Neuron (in vitro differentiated cells): ENCODE measurements around the gene VWDE.
"Not testable (repeated sequence)": the region's sequence is repeated elsewhere in the genome, so short reads cannot be mapped to it uniquely, and the experiment has no call there.

Source experiments
- H2AFZ ChIP-seq: one replicate; pipeline ENCODE4 v1.6.1; 2013; ENCODE audit warnings: low read depth, mild to moderate bottlenecking, inconsistent platforms, low read length, moderate library complexity
- H3K27me3 ChIP-seq: one replicate; pipeline ENCODE4 v1.6.1; 2013; ENCODE audit warnings: low read length; ENCODE audit not compliant: insufficient read depth
- H3K36me3 ChIP-seq: one replicate; pipeline ENCODE4 v1.6.1; 2013; ENCODE audit warnings: low read length; ENCODE audit not compliant: insufficient read depth
- H3K4me1 ChIP-seq: one replicate; pipeline ENCODE4 v1.6.1; 2013; ENCODE audit warnings: low read length; ENCODE audit not compliant: insufficient read depth
- H3K4me3 ChIP-seq: 2 replicates; pipeline ENCODE4 v1.5.1; 2013; ENCODE audit warnings: mild to moderate bottlenecking, low read length, moderate library complexity
- H3K9me3 ChIP-seq: one replicate; pipeline ENCODE4 v1.6.1; 2013; ENCODE audit warnings: low read length

The VWDE gene

DNA sequence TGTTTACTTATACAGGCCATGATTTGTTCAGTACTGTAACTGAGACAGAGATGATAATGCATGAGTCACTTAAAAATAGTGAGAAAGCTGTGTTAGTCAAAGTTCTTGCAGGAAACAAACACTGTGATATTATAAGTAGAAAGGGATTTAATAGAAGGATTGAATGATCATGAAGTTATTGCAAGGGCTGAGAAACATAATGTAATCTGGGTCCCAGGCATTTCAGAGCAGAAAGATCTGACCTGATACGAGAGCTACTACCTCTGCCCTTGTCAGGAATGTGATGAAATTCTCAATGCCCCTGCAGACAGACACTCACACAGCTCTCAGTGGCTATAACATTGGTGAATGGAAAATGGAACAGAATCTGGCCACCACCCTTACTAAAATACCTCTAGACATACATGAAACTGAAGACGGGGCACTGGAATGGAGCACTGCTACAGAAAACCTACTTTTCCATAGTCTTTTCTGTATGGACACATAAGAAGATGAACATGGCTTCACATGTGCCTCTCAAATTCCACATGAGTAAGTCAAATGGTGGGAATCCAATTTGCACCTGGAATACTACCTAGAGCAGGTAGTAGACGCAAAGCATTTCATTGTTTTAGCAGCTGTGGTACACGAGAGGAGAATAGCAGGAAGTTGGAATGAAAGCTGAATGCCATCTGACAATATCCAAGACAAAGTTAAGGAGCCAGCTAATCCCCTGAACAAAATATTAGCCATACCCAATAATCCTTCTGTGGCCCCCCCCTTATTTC is 19.1 kb upstream of the VWDE start:
- H3K9me3 ChIP-seq: no peaks in the 10 kb centered on the region
- no peaks in the 10 kb centered on the region for H3K36me3 ChIP-seq
- H3K4me3 ChIP-seq: no peak overlapping the region
- peaks cover 2% of the 10 kb centered on the region for H3K27me3 ChIP-seq
- no peak overlapping the region for H2AFZ ChIP-seq
- no peaks in the 10 kb centered on the region for H3K4me1 ChIP-seq

- Histone ChIP-seq H3K9me3 (no peaks in the 10 kb centered on the region), H3K36me3 (no peaks in the 10 kb centered on the region), H2AFZ (no peak overlapping the region), H3K4me1 (no peaks in the 10 kb centered on the region), H3K27me3 (peaks cover 2% of the 10 kb centered on the region), H3K4me3 (no peak overlapping the region)
Measured at GRCh38 chr7:12418452-12418851, 14.8 kb upstream of the VWDE start.

GRCh38 chr7:12415072-12415471 is 11.4 kb upstream of the VWDE start:
- Histone ChIP-seq H3K4me3 (no peak overlapping the region), H3K36me3 (no peaks in the 10 kb centered on the region), H3K9me3 (no peaks in the 10 kb centered on the region), H2AFZ (no peak overlapping the region), H3K4me1 (no peaks in the 10 kb centered on the region), H3K27me3 (no peaks in the 10 kb centered on the region)

GRCh38 chr7:12412407-12412806 is 8.7 kb upstream of the VWDE start:
- no peaks in the 10 kb centered on the region for H3K4me1 ChIP-seq
- H2AFZ ChIP-seq: no peak overlapping the region
- H3K4me3 ChIP-seq: no peak overlapping the region
- H3K9me3 ChIP-seq: peaks cover 2% of the 10 kb centered on the region
- no peaks in the 10 kb centered on the region for H3K36me3 ChIP-seq
- H3K27me3 ChIP-seq: no peaks in the 10 kb centered on the region

DNA sequence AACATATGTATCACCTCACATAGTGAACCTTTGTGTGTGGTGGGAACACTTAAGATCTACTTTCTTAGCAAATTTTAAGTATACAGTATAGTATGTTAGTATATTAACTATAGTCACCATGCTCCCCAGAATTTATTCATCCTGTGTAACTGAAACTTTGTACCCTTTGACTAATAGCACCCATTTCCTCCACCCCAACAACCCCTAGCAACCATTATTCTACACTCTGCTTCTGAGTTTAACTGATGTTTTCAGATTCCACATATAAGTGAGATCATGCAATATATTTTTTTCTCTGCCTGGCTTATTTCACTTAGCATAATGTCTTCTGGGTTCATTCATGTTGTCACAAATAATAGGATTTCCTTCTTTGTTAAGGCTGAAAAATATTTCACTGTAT is 6.9 kb upstream of the VWDE start:
- H3K36me3 ChIP-seq: no peaks in the 10 kb centered on the region
- no peak overlapping the region for H2AFZ ChIP-seq
- no peak overlapping the region for H3K4me3 ChIP-seq
- no peaks in the 10 kb centered on the region for H3K4me1 ChIP-seq
- H3K27me3 ChIP-seq: no peaks in the 10 kb centered on the region
- H3K9me3 ChIP-seq: peaks cover 2% of the 10 kb centered on the region

DNA sequence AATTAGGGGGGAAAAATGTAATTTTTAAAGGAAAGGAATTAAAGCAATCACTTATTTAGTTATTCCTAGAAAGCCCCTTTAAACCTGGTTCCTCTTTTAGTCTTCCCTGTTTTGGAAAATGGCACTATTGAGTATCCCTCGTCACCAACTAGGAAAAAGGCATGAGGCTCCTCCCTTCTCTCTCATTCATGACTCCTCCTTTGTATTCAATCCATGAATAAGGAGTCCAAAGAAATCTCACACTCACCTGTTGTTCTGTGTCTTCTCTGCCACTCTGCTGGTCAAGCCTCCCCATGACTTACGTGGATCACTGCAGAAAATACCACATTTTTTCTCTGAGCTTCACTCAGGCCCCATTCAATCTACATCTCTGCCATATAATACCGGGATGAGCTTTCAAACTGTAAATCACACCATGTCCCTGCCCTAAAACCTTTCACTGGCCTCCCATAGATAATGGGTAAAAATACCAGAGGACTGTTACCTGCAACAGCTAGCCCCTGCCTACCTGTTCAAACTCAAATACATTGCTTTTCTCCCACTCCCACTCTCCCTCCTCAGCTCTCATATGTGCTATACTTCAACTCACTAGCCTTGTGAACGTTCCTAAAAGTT is 5.5 kb upstream of the VWDE start:
- peaks cover 6% of the 10 kb centered on the region for H3K27me3 ChIP-seq
- no peak overlapping the region for H2AFZ ChIP-seq
- H3K4me3 ChIP-seq: no peak overlapping the region
- H3K36me3 ChIP-seq: no peaks in the 10 kb centered on the region
- H3K9me3 ChIP-seq: peaks cover 2% of the 10 kb centered on the region
- H3K4me1 ChIP-seq: no peaks in the 10 kb centered on the region

DNA sequence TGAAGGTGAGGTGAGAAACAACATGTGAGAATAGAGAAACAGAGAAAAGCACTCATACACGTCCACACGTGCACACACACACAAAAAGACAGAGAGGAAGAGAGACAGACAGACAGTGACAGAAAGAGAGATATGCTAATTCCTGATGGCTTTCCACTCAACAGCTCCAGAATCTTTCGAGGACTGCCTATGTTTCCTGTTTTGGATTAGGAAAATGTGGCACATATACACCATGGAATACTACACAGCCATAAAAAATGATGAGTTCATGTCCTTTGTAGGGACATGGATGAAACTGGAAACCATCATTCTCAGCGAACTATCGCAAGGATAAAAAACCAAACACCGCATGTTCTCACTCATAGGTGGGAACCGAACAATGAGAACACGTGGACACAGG is 4.0 kb upstream of the VWDE start:
- H3K27me3 ChIP-seq: peaks cover 21% of the 10 kb centered on the region

GRCh38 chr7:12402365-12402725 is 1.3 kb downstream of the VWDE start:
- H3K27me3 ChIP-seq: peaks cover 33% of the 10 kb centered on the region
- H2AFZ ChIP-seq: no peak overlapping the region
- no peaks in the 10 kb centered on the region for H3K36me3 ChIP-seq
- peaks cover 2% of the 10 kb centered on the region for H3K9me3 ChIP-seq
- no peak overlapping the region for H3K4me3 ChIP-seq
- H3K4me1 ChIP-seq: peaks cover 7% of the 10 kb centered on the region

More for the DNA sequence above, 4.0 kb upstream of the VWDE start:
- not testable (repeated sequence) for H3K4me1 ChIP-seq, H2AFZ ChIP-seq, H3K36me3 ChIP-seq, H3K9me3 ChIP-seq, H3K4me3 ChIP-seq

DNA sequence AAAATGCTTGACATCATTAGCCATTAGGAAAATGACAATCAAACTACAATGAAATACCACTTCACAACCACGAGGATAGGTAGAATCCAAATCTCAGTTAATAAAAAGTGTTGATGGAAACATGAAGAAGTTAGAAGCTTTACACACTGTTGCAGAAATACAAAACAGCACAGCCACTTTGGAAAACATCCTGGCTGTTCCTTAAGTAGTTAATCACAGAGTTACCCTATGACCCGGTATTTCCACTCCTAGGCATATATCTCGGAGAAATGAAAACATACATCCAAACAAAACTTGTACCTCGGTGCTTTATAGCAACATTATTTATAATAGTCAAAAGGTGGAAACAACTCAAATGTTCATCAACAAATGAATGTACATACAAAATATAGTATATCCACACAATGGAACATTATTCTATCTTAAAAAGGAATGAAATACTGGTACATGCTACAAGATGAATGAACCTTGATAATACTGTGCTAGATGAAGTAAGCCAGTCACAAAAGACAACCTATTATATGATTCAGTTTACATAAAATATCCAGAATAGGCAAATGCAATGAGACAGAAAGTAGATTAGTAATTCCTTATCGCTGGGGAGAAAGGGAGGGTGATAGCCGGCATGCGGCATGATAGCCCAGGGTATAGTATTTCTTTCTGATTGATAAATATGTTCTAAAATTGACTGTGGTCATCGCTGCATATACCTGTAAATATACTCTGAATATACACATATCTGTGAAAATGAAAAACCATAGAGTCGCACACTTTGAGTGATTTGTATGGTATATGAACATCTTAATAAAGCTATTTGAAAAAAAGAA is 1.9 kb downstream of the VWDE start:
- H3K27me3 ChIP-seq: peaks cover 33% of the 10 kb centered on the region
- peaks cover 2% of the 10 kb centered on the region for H3K9me3 ChIP-seq
- H3K36me3 ChIP-seq: no peaks in the 10 kb centered on the region
- no peak overlapping the region for H2AFZ ChIP-seq
- peaks cover 7% of the 10 kb centered on the region for H3K4me1 ChIP-seq
- no peak overlapping the region for H3K4me3 ChIP-seq

DNA sequence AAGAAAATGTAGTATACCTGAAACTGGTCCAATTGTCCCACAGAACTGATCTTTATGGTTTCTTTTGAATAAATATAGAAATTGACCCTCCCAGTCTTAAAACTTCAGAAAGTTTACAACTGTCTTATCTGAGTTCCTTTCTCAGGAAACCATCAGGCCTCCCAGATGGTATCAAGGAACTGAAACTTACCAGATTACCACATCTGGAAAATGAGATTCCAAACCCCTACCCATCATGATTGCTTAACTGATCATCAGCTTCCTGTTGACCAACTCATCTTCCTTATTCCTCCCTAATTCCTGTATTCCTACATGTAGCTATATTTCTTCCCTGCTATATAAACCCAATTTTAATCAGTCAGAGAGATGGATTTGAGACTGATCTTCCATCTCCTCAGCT is 5.5 kb downstream of the VWDE start:
- Histone ChIP-seq H3K36me3 (no peaks in the 10 kb centered on the region), H3K27me3 (peaks cover 17% of the 10 kb centered on the region), H2AFZ (no peak overlapping the region), H3K9me3 (peaks cover 2% of the 10 kb centered on the region), H3K4me1 (peaks cover 1% of the 10 kb centered on the region), H3K4me3 (no peak overlapping the region)

- no peak overlapping the region for H3K4me3 ChIP-seq
- no peaks in the 10 kb centered on the region for H3K4me1 ChIP-seq
- H3K9me3 ChIP-seq: peaks cover 2% of the 10 kb centered on the region
- H2AFZ ChIP-seq: no peak overlapping the region
- H3K36me3 ChIP-seq: no peaks in the 10 kb centered on the region
- peaks cover 11% of the 10 kb centered on the region for H3K27me3 ChIP-seq
Measured at GRCh38 chr7:12397671-12398070, 6.0 kb downstream of the VWDE start.

GRCh38 chr7:12396670-12397069 is 7.0 kb downstream of the VWDE start:
- H3K27me3 ChIP-seq, H3K4me1 ChIP-seq, H2AFZ ChIP-seq, H3K4me3 ChIP-seq, H3K36me3 ChIP-seq, H3K9me3 ChIP-seq: not testable (repeated sequence)

- Histone ChIP-seq H3K36me3 (no peaks in the 10 kb centered on the region), H3K4me1 (no peaks in the 10 kb centered on the region), H3K9me3 (no peaks in the 10 kb centered on the region), H2AFZ (no peak overlapping the region), H3K4me3 (no peak overlapping the region), H3K27me3 (no peaks in the 10 kb centered on the region)
Measured at GRCh38 chr7:12391922-12392615, 11.6 kb downstream of the VWDE start.
